Suprapubic skin (tissue), 4 donors: ENCODE results near the gene PUM1. TPM values are rescaled to one million over a fixed set of nuclear protein-coding genes. Genes with fewer than 3 reads are reported as not detected.

Source experiments
- DNase-seq, 2 donors: peaks; one replicate each; pipeline ENCODE4 v3.0.0-alpha.2; 2019; ENCODE audit warnings: low spot score in 2 of 2
- H3K27ac ChIP-seq: fragments of 200-600 bp; sonication (generic); one replicate; pipeline ENCODE4 v1.5.1; 2019
- H3K27me3 ChIP-seq: fragments of 200-600 bp; sonication (generic); one replicate; pipeline ENCODE4 v1.5.1; 2019
- H3K36me3 ChIP-seq: fragments of 200-600 bp; sonication (generic); one replicate; pipeline ENCODE4 v1.5.1; 2019
- H3K4me1 ChIP-seq: fragments of 200-600 bp; sonication (generic); one replicate; pipeline ENCODE4 v1.5.1; 2019
- H3K4me3 ChIP-seq: fragments of 200-600 bp; sonication (generic); one replicate; pipeline ENCODE4 v1.5.1; 2019; ENCODE audit warnings: mild to moderate bottlenecking
- H3K9me3 ChIP-seq: fragments of 200-600 bp; sonication (generic); one replicate; pipeline ENCODE4 v1.5.1; 2019
- EP300 ChIP-seq: sonication (generic); formaldehyde crosslinking; IDR thresholded peaks from one replicate; pipeline ENCODE4 v1.6.1; 2017; ENCODE audit warnings: antibody characterized with exemption
- POLR2A ChIP-seq, 2 donors: fragments of 450-650 bp; IDR thresholded peaks; one replicate each; pipeline ENCODE4 v1.6.1; 2017; ENCODE audit warnings: antibody characterized with exemption in 2 of 2, mild to moderate bottlenecking in 2 of 2, moderate library complexity in 2 of 2
- POLR2AphosphoS5 ChIP-seq, 3 donors: sonication (generic); formaldehyde crosslinking; IDR thresholded peaks; one replicate each; pipeline ENCODE4 v1.6.1; 2017; ENCODE audit warnings: antibody characterized with exemption in 3 of 3
- WGBS: methylation state at CpG from one replicate; pipeline ENCODE4 v1.1.5; 2018; 5-methylcytosine and 5-hydroxymethylcytosine counted together
- total RNA-seq, 4 donors: library from RNA; depleted of rRNA; stranded (reverse); fragments of >200 nt; gene quantifications; one replicate each; pipeline ENCODE4 v1.1.0, GENCODE V29; 2016
- TF ChIP-seq, protein P1 (sequence below), 2 donors: fragments of 200-600 bp in 1 of 2; fragments of 450-650 bp in 1 of 2; sonication (generic) in 1 of 2; IDR thresholded peaks; one replicate each; pipeline ENCODE4 v1.5.1; 2016 to 2019; ENCODE audit warnings: antibody characterized with exemption in 2 of 2, mild to moderate bottlenecking in 1 of 2, moderate library complexity in 1 of 2

The PUM1 gene
- total RNA-seq, 4 donors from 2014 or later: 100 to 132 (median 110) TPM

DNA sequence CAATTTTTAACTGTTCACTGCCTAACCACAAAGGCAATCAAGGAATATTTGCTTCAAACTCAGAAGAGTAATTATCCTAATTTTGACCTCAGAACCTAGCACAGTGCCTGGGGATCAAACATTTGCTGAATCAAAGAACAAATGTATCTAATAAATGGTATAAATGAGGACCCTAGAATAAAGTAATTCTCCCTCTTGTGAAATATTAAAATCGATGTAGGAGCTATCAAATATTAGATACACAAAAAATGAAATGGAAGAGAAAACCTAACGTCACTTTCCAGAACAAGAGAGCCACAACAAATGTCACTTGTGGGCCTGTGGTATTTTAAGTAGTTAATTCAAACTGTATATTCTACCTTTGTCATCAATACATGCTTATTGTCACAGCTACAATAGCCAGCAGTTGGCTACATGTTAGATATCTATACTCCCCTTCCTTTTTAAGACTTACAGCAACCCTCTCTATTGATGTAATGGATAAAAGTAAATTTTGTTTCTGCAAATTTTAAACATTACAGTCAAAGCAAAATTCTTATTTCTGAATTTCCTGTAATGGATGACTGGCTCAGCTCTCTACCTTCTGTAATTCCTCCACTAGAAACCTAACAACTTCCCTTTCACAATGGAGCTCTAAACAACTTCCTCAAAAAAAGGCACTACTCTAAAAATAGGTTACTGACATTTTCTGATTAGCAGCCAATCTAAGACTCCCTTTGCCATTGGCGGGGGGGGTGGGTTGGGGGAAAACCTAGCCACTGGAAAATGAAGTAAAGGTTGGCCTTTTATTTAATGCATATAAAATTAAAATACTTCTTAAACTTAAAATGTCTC is 37.6 kb downstream of the PUM1 start:
- no peaks in the 10 kb centered on the region for H3K9me3 ChIP-seq
- no peak overlapping the region for H3K27ac ChIP-seq
- 58% methylated on average over 3 of the region's 3 CpGs for WGBS
- no peaks in the 10 kb centered on the region for H3K27me3 ChIP-seq
- no peak overlapping the region for H3K4me3 ChIP-seq
- TF ChIP-seq, protein P1, sequence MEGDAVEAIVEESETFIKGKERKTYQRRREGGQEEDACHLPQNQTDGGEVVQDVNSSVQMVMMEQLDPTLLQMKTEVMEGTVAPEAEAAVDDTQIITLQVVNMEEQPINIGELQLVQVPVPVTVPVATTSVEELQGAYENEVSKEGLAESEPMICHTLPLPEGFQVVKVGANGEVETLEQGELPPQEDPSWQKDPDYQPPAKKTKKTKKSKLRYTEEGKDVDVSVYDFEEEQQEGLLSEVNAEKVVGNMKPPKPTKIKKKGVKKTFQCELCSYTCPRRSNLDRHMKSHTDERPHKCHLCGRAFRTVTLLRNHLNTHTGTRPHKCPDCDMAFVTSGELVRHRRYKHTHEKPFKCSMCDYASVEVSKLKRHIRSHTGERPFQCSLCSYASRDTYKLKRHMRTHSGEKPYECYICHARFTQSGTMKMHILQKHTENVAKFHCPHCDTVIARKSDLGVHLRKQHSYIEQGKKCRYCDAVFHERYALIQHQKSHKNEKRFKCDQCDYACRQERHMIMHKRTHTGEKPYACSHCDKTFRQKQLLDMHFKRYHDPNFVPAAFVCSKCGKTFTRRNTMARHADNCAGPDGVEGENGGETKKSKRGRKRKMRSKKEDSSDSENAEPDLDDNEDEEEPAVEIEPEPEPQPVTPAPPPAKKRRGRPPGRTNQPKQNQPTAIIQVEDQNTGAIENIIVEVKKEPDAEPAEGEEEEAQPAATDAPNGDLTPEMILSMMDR (IDR thresholded peaks at IDR 0.05): no peak
- TF ChIP-seq EP300: no peak
- no peak for TF ChIP-seq POLR2AphosphoS5 (IDR thresholded peaks at IDR 0.05)
- no peak for TF ChIP-seq POLR2A (IDR thresholded peaks at IDR 0.05)
- H3K4me1 ChIP-seq: peaks cover 49% of the 10 kb centered on the region
- H3K36me3 ChIP-seq: peaks cover 8% of the 10 kb centered on the region
- no peak for DNase-seq

DNA sequence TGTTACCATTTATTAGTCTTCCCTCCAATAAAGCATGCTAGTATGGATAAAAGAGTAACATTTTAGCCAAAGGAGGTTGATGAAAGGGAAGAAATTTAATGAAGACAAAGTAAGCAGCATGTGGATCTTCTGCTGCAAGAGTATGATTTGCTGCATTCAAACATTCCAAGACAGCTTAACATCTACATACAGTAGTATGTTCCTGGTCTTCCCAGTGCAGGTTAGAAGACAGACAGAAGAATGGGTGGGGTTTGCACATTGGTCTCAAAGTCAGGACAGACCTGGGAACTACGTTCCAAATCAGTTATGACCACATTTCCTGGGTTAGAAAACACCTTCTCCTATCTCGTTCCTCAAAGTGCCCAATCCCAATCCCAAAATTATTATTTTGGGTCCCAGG is 43.3 kb downstream of the PUM1 start:
- no peak for DNase-seq
- peaks cover 5% of the 10 kb centered on the region for H3K36me3 ChIP-seq
- H3K27me3 ChIP-seq: no peaks in the 10 kb centered on the region
- H3K4me1 ChIP-seq: peaks cover 64% of the 10 kb centered on the region
- no peak overlapping the region for H3K4me3 ChIP-seq
- TF ChIP-seq, protein P1 (IDR thresholded peaks at IDR 0.05): no peak
- TF ChIP-seq POLR2AphosphoS5 (IDR thresholded peaks at IDR 0.05) (no peak), POLR2A (IDR thresholded peaks at IDR 0.05) (no peak), EP300 (no peak)
- no peak overlapping the region for H3K27ac ChIP-seq
- H3K9me3 ChIP-seq: no peaks in the 10 kb centered on the region
- 73% methylated on average over 2 of the region's 2 CpGs for WGBS

DNA sequence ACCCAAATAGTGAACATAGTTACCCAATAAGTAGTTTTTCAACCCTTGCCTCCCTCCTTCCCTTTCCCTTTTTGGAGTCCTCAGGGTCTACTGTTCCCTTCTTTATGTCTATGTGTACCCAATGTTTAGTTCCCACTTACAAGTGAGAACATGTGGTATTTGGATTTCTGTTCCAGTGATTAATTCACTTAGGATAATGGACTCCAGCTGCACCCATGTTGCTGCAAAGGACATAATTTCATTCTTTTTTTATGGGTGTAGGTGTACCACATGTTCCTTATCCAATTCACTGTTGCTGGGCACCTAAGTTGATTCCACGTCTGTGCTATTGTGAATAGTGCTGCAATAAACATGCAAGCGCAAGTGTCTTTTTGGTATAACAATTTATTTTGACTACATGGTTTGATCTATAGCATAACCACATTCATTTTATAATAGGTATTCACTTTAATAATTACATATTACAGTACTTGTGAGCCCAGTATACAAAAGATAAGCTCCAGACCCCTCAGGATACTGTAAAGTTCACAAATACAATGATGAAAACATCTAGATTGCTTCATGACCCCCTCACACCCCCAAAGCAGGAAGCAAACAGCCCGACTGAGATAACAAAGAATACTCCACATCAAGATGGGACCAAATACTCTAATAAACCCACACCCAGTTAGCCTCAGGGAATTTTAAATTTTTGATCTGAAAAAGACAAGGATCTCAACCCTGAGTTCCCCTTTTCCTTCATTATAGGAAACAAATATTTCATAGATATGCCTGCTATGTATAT is 45.3 kb downstream of the PUM1 start:
- Histone ChIP-seq H3K4me1 (peaks cover 61% of the 10 kb centered on the region), H3K9me3 (no peaks in the 10 kb centered on the region), H3K27me3 (no peaks in the 10 kb centered on the region), H3K36me3 (peaks cover 3% of the 10 kb centered on the region), H3K4me3 (no peak overlapping the region), H3K27ac (no peak overlapping the region)
- no peak for DNase-seq
- 42% methylated on average over 3 of the region's 3 CpGs for WGBS
- TF ChIP-seq POLR2A (IDR thresholded peaks at IDR 0.05) (no peak), POLR2AphosphoS5 (IDR thresholded peaks at IDR 0.05) (no peak), EP300 (no peak)
- TF ChIP-seq, protein P1 (IDR thresholded peaks at IDR 0.05): no peak

DNA sequence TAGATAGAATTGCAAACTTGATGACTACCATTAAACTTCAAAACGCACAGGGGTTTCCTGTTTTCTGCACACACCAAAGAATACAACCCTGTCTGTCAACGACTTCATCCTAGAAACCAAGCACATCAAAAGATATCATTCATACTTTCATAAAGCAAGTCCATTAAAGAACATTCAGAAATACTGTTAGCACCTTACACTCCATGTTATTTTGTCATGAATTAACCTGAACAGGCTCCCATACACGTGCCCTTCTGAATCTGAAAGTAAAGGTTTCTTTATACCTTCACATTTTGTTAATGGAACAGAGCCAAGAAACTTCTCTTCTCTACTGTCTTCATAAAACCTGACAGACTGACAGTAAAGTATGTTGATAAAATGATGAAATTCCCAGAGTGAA is 46.1 kb downstream of the PUM1 start:
- Histone ChIP-seq H3K4me3 (no peak overlapping the region), H3K36me3 (peaks cover 3% of the 10 kb centered on the region), H3K9me3 (no peaks in the 10 kb centered on the region), H3K4me1 (peaks cover 58% of the 10 kb centered on the region), H3K27me3 (no peaks in the 10 kb centered on the region), H3K27ac (no peak overlapping the region)
- DNase-seq: no peak
- TF ChIP-seq, protein P1 (IDR thresholded peaks at IDR 0.05): no peak
- no peak for TF ChIP-seq EP300
- whole genome bisulfite sequencing: 59% methylated on average over 3 of the region's 3 CpGs

DNA sequence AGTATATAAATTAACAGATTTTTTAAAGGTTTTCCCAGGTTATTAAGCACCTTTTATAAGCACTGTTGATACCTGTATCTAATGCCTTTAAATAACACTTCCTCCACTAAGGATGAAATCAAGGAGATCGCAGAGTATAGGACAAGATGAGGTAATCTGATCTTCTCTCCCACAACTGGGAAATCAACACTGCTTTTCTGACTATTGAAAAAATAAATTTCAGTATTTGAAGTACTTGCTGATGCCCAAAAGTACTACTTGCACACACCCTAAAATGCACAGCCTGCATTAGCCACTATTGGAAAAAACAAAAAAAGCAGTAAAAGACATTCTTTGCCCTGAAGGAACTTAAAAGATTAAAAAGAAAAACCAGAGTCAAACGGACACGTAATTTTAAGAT is 48.6 kb downstream of the PUM1 start:
- Histone ChIP-seq H3K27me3 (no peaks in the 10 kb centered on the region), H3K9me3 (no peaks in the 10 kb centered on the region), H3K36me3 (peaks cover 3% of the 10 kb centered on the region), H3K27ac (no peak overlapping the region), H3K4me3 (no peak overlapping the region), H3K4me1 (peaks cover 60% of the 10 kb centered on the region)
- no peak for DNase-seq
- WGBS: 50% methylated on average over 3 of the region's 3 CpGs
- TF ChIP-seq, protein P1 (IDR thresholded peaks at IDR 0.05): no peak
- TF ChIP-seq POLR2A (IDR thresholded peaks at IDR 0.05) (no peak), EP300 (no peak), POLR2AphosphoS5 (IDR thresholded peaks at IDR 0.05) (no peak)
